ENCODE results near the gene NCKAP5. TPM values are rescaled to one million over a fixed set of nuclear protein-coding genes. Genes with fewer than 3 reads are reported as not detected.

Gene NCKAP5
- total RNA-seq, 1 donor from 2014 or later = 7.4 TPM

GRCh38 chr2:132645722-132646539, 922.3 kb downstream of the NCKAP5 start:
- H3K4me1 Mint-ChIP-seq (ENCODE audit: unreplicated experiment) = peaks cover 9% of the 10 kb centered on the region
- no peak for TF ChIP-seq CTCF (IDR thresholded peaks at IDR 0.05; ENCODE audit: unreplicated experiment)

GRCh38 chr2:132645176-132645575, 923.1 kb downstream of the NCKAP5 start:
- no peak for DNase-seq (ENCODE audit: low spot score)
- Mint-ChIP-seq H3K27me3 (ENCODE audit: unreplicated experiment) (no peaks in the 10 kb centered on the region), H3K27ac (ENCODE audit: unreplicated experiment) (no peak overlapping the region), H3K9me3 (ENCODE audit: unreplicated experiment) (no peaks in the 10 kb centered on the region), H3K4me1 (ENCODE audit: unreplicated experiment) (peaks cover 4% of the 10 kb centered on the region), H3K4me3 (ENCODE audit: unreplicated experiment) (no peak overlapping the region), H3K36me3 (ENCODE audit: low read depth, unreplicated experiment) (no peaks in the 10 kb centered on the region)
- TF ChIP-seq CTCF (IDR thresholded peaks at IDR 0.05; ENCODE audit: unreplicated experiment) = no peak

More at GRCh38 chr2:132645722-132646539, 922.3 kb downstream of the NCKAP5 start:
- Mint-ChIP-seq H3K27me3 (ENCODE audit: unreplicated experiment) (no peaks in the 10 kb centered on the region), H3K9me3 (ENCODE audit: unreplicated experiment) (no peaks in the 10 kb centered on the region), H3K36me3 (ENCODE audit: low read depth, unreplicated experiment) (no peaks in the 10 kb centered on the region), H3K27ac (ENCODE audit: unreplicated experiment) (no peak overlapping the region), H3K4me3 (ENCODE audit: unreplicated experiment) (no peak overlapping the region)
- DNase-seq (ENCODE audit: low spot score) = no peak

DNA sequence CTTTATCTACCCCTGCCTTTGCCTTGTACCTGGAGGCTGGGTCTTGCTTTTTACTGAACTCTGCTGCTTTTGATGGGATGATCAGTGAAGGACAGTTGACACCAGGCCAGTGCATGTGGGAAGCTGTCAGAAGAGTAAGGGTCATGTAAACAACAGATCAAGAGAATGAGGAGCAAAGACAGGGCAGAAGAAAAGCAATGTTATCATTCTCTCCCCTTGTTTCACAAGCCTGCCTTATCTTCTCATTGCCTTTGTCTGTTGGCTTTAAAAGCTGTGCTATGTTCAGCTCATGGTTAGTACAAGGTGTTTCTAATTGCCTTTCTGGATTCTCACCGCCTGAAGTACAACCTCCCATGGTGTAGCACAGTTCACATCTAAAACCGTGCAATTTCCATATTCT, 925.8 kb downstream of the NCKAP5 start:
- no peaks in the 10 kb centered on the region for H3K4me1 Mint-ChIP-seq (ENCODE audit: unreplicated experiment)
- TF ChIP-seq CTCF (IDR thresholded peaks at IDR 0.05; ENCODE audit: unreplicated experiment) = no peak
- no peak overlapping the region for H3K4me3 Mint-ChIP-seq (ENCODE audit: unreplicated experiment)
- no peaks in the 10 kb centered on the region for H3K27me3 Mint-ChIP-seq (ENCODE audit: unreplicated experiment)
- DNase-seq (ENCODE audit: low spot score) = no peak
- no peaks in the 10 kb centered on the region for H3K9me3 Mint-ChIP-seq (ENCODE audit: unreplicated experiment)
- H3K27ac Mint-ChIP-seq (ENCODE audit: unreplicated experiment) = no peak overlapping the region
- H3K36me3 Mint-ChIP-seq (ENCODE audit: low read depth, unreplicated experiment) = no peaks in the 10 kb centered on the region

DNA sequence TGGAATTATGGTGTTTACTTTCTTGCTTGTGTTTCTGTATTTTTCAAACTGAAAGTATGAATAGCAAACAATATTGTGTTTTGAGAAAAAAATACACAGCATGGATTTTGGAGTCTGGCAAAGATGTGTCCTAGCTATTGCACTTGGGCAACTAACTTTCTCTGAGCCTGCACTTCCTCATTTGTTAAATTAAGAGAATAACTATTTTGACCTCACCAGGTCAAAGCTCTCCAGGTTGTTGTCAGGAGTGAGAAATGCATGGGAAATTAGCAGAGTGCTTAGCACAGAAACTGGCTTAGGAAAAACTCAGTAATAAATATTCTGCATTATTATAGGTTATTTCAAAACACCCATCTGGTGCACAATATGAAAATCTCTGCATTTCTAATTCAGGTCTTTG, 926.4 kb downstream of the NCKAP5 start:
- DNase-seq (ENCODE audit: low spot score) = no peak
- no peak overlapping the region for H3K4me3 Mint-ChIP-seq (ENCODE audit: unreplicated experiment)
- no peaks in the 10 kb centered on the region for H3K36me3 Mint-ChIP-seq (ENCODE audit: low read depth, unreplicated experiment)
- no peaks in the 10 kb centered on the region for H3K27me3 Mint-ChIP-seq (ENCODE audit: unreplicated experiment)
- no peaks in the 10 kb centered on the region for H3K9me3 Mint-ChIP-seq (ENCODE audit: unreplicated experiment)
- no peak for TF ChIP-seq CTCF (IDR thresholded peaks at IDR 0.05; ENCODE audit: unreplicated experiment)
- H3K4me1 Mint-ChIP-seq (ENCODE audit: unreplicated experiment) = no peaks in the 10 kb centered on the region
- H3K27ac Mint-ChIP-seq (ENCODE audit: unreplicated experiment) = no peak overlapping the region

DNA sequence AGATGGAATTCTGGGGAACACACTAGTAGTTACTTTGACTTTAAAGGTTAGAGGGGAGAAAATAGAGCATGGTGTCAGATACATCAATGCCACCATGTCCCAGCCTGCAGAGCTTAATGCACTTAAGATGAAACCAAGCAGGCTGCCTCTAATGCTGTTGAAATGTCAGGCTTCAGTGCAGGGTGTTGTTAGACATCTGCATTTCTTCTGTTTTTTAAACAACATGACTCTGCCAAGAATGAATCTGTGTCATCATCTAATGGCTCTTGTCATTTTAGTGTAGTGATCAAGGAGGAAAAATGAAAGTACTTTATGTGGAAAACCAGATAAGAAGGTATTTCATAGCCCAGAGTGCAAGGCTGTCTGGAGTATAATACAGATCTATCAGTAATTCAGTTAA, 928.1 kb downstream of the NCKAP5 start:
- TF ChIP-seq CTCF (IDR thresholded peaks at IDR 0.05; ENCODE audit: unreplicated experiment) = no peak
- no peaks in the 10 kb centered on the region for H3K4me1 Mint-ChIP-seq (ENCODE audit: unreplicated experiment)
- DNase-seq (ENCODE audit: low spot score) = no peak
- no peaks in the 10 kb centered on the region for H3K36me3 Mint-ChIP-seq (ENCODE audit: low read depth, unreplicated experiment)
- H3K27ac Mint-ChIP-seq (ENCODE audit: unreplicated experiment) = no peak overlapping the region
- H3K4me3 Mint-ChIP-seq (ENCODE audit: unreplicated experiment) = no peak overlapping the region
- H3K27me3 Mint-ChIP-seq (ENCODE audit: unreplicated experiment) = no peaks in the 10 kb centered on the region
- no peaks in the 10 kb centered on the region for H3K9me3 Mint-ChIP-seq (ENCODE audit: unreplicated experiment)
